Uterus (tissue), 2 donors: ENCODE results near the gene JARID2.

ENCODE experiments used
- POLR2A ChIP-seq, 2 donors: fragments of 450-650 bp; IDR thresholded peaks; one replicate each; pipeline ENCODE4 v1.6.1; 2016; ENCODE audit warnings: antibody characterized with exemption in 2 of 2, mild to moderate bottlenecking in 1 of 2, moderate library complexity in 1 of 2
- TF ChIP-seq, protein P1 (sequence below), 4 experiments: fragments of 200-600 bp in 2 of 4; fragments of 450-650 bp in 2 of 4; sonication (generic) in 2 of 4; IDR thresholded peaks; one replicate each; pipeline ENCODE4 v1.5.1; 2016 to 2019; ENCODE audit warnings: antibody characterized with exemption in 4 of 4, mild to moderate bottlenecking in 2 of 4, moderate library complexity in 1 of 4

DNA sequence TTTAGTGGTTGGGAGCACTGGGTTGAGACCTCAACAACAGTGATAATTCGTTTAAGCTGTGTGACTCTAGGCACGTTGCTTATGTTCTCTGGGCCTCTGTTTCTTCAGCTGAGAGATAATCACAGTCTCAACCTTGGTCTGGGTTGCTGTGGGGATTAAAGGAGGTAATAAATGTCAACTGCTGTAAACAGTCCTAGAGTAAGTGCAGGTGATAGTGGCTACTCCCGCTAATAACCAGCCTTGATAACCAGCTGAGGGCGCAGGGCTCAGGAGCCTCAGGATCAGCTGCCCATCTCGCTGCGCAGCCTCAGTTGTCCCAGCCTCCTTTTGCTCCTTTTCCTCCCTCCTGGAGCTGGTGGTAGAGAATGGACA is 58.0 kb downstream of the JARID2 start:
- TF ChIP-seq, protein P1, sequence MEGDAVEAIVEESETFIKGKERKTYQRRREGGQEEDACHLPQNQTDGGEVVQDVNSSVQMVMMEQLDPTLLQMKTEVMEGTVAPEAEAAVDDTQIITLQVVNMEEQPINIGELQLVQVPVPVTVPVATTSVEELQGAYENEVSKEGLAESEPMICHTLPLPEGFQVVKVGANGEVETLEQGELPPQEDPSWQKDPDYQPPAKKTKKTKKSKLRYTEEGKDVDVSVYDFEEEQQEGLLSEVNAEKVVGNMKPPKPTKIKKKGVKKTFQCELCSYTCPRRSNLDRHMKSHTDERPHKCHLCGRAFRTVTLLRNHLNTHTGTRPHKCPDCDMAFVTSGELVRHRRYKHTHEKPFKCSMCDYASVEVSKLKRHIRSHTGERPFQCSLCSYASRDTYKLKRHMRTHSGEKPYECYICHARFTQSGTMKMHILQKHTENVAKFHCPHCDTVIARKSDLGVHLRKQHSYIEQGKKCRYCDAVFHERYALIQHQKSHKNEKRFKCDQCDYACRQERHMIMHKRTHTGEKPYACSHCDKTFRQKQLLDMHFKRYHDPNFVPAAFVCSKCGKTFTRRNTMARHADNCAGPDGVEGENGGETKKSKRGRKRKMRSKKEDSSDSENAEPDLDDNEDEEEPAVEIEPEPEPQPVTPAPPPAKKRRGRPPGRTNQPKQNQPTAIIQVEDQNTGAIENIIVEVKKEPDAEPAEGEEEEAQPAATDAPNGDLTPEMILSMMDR (IDR thresholded peaks at IDR 0.05) = no peak
- no peak for TF ChIP-seq POLR2A (IDR thresholded peaks at IDR 0.05)
